NCI-H510A treated with DMSO at 0.1 percent for 48 hours (cell line): Measurements from ENCODE around the gene USP25.

Experiments
- DNase-seq: peaks from one replicate; lab custom pipeline; 2025; lab: John Stamatoyannopoulos, UW

Gene USP25, protein sequence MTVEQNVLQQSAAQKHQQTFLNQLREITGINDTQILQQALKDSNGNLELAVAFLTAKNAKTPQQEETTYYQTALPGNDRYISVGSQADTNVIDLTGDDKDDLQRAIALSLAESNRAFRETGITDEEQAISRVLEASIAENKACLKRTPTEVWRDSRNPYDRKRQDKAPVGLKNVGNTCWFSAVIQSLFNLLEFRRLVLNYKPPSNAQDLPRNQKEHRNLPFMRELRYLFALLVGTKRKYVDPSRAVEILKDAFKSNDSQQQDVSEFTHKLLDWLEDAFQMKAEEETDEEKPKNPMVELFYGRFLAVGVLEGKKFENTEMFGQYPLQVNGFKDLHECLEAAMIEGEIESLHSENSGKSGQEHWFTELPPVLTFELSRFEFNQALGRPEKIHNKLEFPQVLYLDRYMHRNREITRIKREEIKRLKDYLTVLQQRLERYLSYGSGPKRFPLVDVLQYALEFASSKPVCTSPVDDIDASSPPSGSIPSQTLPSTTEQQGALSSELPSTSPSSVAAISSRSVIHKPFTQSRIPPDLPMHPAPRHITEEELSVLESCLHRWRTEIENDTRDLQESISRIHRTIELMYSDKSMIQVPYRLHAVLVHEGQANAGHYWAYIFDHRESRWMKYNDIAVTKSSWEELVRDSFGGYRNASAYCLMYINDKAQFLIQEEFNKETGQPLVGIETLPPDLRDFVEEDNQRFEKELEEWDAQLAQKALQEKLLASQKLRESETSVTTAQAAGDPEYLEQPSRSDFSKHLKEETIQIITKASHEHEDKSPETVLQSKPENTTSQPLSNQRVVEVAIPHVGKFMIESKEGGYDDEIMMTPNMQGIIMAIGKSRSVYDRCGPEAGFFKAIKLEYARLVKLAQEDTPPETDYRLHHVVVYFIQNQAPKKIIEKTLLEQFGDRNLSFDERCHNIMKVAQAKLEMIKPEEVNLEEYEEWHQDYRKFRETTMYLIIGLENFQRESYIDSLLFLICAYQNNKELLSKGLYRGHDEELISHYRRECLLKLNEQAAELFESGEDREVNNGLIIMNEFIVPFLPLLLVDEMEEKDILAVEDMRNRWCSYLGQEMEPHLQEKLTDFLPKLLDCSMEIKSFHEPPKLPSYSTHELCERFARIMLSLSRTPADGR

DNA sequence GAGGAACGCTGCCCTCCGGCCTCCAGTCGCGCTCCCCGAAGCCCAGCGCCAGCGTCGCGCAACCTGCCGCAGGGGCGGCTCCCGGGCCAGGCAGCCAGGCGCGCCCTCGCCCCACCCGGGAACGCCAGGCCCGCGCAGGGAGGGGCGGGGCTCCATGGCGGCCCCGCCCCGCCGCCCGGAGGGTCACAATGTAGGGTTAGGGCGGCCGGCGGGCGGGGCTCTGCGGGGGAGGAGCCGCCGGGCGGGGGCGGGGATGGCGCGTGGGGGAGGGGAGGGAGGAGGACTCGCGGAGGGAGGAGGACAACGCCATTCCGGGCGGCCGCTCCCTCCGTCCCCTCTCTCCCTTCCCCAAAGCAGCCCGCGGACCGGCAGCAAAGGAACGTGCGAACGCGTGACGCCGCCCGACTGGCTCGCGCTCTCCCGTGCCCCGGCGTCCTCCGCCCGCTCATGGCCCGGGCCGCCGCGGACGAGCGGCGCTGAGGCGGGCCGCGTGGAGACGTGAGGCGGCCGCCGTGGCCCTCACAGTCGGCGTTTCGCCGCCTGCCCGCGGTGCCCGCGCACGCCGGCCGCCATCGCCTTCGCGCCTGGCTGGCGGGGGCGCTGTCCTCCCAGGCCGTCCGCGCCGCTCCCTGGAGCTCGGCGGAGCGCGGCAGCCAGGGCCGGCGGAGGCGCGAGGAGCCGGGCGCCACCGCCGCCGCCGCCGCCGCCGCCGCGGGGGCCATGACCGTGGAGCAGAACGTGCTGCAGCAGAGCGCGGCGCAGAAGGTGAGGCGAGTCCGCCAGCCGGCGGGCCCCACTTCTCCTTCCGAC lies at the start of gene USP25:
Gene USP25, plus strand, starts transcription at position 309 of the 810 bp plus-strand sequence. Its CDS starts 412 bp downstream, at position 721.
- peak; percentile 73 for DNase-seq

DNA sequence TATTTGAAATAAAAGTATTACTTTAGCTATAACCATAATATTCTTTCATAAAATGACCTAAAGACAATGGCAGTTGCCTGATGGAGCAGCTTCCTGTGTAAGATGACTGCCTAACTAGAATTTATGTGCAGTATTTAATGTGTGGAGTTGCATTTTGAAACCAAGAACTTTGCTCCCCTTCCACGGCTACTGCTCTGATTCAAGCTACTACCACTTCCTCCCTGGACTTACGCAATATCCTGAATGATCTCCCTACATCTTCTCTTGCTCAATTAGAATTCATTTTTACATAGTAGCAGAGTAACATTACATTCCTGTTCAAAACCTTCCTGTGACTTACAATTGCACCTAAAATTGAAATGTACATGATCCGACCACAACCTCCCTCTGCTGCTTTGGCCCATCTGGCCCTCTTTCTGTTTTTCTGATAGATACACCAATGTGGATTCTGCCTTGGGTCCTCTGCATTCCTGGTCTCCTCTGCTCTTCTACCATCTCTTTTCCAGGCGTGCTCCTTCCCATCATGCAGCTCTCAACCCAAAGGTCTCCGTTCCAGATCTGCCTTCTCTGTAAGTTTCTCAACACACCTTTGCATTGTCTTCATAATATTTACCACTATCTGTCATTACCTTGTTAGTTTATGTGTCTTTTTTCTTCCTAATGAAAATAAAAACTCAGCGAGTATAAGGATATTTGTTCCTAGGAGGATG lies 47.4 kb upstream of the USP25 start:
- no peak for DNase-seq

DNA sequence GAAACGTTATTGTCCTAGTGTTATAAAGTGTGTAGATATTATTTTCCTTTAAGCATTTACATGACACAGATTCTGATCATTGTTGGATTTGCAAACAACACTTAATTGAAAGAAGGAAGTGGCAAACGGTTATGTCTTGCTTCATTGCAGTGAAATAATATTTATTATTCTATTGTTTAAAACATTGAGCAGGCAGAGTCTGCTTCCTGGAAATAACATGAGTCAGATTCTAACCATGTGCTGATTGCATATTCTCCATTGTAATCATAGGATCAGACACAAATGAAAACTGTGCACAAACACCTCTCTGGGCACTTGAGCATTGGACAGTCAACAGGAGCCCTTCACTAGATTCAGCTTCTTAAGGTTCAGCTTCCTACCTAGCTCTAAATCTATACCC lies 46.8 kb upstream of the USP25 start:
- DNase-seq = no peak

DNA sequence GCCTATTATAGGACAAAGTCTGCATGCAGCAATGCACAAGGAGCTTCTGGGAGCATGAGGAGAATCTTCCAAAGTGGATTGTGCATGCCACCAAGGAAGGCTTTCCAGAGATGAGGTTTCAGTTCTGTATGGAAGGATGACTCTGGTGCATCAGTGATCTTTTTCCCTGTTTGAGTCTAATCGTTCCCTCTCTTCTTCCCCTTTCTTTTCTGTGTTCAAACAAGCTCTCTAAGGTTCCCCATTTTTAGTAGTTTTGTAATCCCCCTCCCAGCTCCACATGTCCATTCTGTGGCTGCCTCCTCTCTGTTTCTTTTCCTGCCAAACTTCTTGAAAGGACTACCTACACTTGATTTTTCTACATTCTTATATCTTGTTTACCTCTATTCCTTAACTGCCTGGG lies 43.3 kb upstream of the USP25 start:
- DNase-seq = no peak

DNA sequence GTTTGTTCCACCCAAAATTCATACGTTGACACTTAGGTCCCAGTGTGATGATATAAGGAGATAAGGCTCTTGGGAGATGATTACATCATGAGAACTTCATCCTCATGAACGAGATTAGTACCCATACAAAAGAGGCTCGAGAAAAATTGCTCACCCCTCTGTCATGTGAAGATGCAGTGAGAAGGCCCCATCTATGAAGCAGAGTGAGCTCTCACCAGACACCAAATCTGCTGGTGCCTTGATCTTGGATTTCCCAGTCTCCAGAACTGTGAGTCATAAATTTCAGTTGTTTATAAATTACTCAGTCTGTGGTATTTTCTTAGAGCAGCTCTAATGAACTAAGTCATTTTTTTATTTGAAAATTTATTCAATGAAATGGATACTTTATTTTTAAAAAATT lies 42.6 kb upstream of the USP25 start:
- DNase-seq = no peak

DNA sequence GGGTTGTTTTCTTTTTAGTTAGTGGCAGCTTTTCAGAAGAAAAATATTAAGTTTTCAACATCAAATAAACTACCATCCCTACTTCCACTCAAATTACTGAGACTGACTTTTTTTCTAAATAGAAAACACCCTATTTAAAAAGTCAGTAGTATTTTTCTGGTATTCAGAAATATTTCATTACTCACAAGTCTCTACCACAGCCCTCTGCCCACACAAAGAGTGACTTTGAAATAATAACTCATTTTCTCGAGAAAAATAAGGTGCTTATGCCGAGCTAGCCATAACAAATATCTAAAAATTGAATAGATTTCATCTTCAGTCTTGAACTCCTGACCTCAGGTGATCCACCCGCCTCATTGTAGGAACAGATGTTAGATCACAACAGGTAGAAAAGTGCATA lies 41.8 kb upstream of the USP25 start:
- DNase-seq = no peak

DNA sequence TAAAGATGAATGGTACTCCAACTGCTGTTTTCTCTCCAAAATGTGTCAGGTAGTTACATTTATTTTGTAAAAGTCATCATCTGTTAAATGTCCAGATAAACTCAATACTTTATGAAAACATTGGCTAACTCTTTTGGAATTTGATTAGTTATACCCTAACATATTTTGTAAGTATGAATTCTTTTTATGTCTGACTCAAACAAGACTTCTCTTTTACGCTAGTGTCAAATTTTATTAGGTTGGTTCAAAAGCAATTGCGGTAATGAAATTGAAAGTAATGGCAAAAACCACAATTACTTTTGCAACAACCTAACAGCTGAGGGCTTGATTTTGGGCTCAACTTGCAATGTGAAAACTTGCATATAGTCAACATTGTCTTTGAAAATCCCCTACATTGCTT lies 41.0 kb upstream of the USP25 start:
- DNase-seq = no peak

DNA sequence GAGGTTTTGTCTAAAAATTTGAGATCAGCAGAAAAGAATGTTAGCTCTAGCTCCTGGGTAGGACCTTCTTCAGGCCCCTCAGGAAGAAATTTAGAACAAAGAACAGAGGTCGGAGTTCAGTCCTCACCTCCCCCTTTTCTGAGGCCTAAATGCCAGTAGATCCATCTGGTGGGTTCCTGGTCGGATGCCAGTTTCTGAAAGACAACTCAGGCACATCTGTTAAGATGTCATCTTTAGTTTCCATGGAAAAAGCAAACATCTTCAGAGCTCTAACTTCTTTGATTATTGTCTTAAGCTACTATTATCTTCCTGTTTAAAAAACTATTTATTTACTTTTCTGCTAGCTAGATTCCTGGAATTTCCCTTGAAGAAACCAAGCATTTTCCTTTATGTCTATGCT lies 37.1 kb upstream of the USP25 start:
- DNase-seq = no peak

DNA sequence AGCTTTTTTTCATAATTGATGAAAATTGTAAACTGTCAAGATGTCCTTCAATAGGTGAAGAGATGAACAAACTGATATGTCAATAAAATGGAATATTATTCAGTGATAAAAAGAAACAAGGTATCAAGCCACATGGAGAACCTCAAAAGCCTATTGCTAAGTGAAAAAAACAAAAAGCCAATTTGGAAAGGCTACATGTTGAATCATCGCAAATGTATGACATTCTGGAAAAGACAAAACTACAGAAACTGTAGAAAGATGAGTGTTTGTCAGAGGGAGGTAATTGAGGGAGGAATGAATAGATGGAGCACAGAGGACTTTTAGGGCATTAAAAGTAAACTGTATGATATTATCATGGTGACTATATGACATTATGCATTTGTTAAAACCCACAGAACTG lies 34.5 kb upstream of the USP25 start:
- no peak for DNase-seq

DNA sequence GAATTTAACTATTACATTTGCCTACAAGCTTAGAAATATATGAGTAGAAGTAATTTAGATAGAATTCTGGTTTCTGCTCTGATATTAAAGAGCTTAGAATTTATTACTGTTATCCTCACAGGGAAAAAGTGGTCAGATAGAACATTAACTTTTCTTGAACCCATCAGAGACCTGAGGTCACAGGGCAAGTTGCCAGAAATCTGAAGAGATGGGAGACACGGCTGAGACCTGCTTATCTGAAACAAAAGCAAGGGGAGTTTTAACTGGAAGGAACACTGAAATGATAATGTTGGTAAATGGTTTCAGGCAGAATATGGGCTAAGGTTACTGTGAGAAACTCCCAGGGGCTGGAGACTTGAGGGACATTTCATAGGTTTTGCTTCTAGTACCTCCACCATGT lies 28.0 kb upstream of the USP25 start:
- DNase-seq = no peak

DNA sequence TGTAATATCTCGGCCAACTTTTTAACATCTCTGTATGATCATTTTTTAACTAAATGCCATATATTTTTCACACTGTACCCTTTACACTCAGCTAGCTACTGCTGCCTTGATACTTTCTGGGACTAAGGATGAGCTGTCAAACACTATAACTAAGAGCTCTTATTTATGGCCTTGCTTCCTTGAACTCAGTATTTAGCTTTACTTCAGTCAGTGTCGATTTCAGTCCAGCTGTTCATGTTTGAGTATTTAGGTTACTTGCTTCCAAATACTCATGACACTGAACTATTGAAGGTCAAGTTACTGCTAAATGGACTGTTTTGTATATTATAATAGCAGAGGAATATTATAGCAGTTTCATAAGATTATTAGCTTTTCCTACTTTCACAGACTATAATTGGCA lies 25.9 kb upstream of the USP25 start:
- no peak for DNase-seq

DNA sequence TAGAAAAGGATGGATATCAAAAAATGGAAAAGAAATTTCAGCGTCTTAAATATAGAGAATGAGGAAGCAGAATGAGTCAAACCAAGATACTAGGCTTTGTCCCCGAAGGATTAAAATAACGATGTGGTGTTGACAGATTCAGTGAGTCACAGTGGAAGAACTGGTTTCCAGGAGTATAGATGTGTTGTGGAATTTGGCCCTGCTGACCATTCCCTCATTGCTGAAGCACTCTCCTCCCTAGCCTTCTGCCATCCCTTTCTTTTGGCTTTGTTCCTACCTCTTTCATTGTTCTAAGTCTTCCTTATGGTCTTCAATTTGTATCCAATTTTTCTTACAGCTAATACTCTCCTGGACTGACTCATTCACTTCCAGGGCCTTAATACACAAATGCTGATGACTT lies 23.1 kb upstream of the USP25 start:
- DNase-seq = no peak

DNA sequence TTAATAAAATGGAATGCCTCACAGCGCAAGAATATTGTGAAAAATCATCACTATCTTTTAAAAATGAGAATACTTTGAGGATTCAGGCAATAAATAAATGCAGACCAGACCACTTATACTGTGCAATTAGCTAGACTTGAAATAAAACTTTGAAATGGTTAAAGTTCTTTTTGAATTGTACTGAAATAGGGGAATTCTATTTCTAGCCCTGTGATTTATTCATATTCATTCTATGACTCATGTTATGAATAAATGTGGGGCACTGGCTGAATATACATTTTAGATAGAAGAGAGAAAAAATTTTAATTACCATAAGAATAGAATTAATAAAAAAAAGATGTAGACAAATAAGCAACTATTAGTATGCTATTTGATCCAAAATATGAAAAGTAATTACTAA lies 16.4 kb upstream of the USP25 start:
- DNase-seq = no peak

DNA sequence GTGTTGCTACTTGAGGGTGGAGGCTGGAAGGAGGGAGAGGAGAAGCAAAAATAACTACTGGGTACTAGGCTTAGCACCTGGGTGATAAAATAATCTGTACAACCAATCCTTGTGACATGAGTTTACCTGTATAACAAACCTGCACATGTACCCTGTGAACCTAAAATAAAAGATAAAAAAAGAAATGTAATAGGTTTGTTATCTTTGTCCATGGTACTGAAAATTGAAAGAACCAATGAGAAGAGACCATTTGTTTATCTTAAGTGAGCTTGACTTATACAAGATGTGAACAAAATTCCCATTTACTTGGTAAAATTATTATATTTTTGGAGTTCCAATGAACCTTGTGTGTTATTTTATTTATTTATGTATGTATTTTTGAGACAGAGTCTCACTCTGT lies 11.1 kb upstream of the USP25 start:
- no peak for DNase-seq

DNA sequence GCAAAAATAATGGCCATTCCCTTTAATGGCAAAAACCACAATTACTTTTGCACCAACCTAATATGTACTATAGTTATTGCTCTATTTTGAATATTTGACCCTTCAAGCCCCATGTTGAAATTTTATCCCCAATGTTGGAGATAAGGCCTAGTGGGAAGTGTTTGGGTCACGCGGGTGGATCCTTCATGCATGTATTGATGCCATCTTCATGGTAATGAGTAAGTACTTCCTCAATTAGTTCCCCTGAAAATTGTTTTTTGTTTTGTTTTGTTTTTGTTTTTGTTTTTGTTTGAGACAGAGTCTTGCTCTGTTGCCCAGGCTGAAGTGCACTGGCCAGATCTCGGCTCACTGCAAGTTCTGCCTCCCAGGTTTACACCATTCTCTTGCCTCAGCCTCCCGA lies 9.8 kb upstream of the USP25 start:
- DNase-seq = no peak

DNA sequence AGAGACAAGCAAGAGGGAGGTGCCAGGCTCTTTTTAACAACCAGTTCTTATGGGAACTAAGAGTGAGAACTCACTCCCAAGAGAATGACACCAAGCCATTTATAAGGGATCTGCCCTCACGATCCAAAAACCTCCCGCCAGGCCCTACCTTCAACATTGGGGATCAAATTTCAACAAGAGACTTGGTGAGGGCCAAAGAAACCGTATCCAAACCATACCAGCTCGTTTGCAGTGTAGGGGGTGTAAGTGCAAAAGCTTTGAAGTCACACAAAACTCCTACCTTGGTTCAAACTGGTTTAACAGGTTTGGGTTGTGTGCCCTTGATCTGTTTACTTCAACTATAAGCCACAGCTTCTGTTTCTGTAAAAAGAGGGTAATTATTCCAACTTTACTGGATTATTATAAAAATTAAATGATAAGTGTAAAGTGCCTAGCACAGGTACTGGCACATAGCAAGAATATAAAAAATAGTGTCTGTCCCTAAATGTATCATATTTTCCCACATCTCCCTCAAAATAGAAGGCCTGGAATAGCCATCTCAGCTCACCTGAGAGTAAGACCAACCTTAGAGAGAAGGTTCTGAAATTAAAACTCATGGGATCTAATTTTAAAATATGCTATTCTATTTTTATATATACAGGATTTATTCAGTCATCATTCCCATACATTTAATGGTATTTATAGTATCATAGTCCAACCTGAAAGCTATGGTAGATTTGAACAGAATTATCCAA lies 7.0 kb upstream of the USP25 start:
- peak; percentile 88 for DNase-seq

DNA sequence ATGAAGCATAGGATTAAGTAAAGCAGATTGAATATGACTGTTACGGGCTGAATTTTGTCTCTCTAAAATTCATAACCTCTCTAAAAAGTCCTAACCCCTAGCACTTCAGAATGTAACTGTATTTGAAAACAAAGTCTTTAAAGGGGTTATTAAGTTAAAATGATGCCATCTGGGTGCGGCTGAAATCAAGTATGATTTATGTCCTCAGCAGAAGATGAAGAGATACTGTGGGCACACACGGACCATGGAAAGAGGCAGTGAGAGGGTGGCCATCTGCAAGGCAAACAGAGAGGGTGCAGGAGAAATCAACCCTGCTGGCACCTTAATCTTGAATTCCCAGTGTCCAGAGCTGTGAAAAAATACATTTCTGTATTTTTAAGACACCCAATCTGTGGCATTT lies 3.8 kb upstream of the USP25 start:
- no peak for DNase-seq

DNA sequence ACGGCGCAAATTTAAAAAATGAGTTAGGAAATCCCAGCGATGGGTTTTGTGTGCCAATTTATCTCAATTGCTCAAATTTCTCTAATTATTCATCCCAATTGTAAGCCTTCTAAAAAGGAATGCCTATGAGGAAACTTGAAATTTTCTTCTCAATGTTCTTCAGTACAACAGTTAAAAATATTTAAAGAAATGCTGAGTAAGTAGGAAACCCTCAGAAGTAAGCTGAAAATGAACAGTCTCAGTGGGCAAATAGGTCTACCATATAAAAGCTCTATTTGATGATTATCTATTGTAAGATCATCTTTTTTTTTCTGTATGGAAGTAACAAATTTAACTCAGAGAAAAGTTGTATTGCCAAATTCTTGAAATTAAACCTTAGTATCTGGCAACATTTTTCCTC lies 1.7 kb upstream of the USP25 start:
- DNase-seq = no peak

DNA sequence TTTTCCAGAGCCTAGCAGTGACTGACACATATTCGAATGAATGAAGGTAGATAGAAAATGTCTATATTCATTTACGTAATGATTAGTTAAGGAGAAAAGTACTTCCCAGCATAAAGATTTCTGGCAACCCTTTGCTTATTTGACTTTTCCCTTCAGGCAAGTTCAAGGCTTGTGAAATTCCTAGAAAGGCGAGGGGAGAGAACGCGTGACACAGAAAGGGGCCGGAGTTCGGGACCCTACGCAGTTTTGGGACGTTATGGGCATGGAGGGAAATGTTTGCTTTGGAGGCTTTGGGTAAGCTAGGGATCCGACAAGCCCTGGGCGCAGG lies 472 bp upstream of the USP25 start:
- DNase-seq = no peak

DNA sequence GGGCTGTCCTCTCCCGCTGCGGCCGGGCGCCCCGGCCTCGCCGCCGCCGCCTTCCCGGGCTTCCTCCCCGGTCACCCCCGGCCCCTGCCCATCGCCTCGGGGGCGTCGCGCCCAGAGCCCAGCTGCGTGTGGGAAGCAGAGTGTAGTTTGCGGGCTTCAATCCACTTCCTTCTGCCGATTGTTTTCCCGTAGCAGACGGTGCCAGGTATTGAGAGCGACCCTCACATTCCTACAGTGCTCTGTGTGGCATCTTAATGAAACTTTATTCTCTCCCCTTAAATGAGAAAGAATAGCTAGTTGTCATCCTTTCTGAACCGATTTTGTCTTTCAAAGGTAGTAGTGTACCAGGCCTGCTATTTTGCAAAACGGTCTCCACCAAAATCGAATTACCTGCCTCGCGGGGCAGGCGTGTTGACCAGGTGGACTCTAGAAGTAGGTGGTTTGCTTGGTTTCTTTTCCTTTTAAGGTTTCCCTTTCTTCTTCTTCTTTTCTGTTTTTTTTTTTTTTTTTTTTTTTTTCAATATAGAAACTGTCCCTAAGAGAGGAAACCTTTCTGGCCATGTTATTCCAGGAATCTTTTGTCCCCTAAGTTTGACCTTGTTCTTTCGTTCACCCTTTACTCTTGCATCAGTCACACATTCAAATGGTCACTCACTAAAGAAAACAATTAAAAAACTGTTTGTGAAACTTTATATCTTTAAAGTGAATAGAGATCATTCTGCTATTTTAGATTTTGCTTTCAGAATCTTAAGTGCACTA lies 881 bp downstream of the USP25 start:
- no peak for DNase-seq
